ENCODE measurements around the gene ALPG.
"Not testable (repeated sequence)": the region's sequence is repeated elsewhere in the genome, so short reads cannot be mapped to it uniquely, and the experiment has no call there.

Gene ALPG
- long read RNA-seq, donor 1 = 0 reads
- long read RNA-seq, donor 2 = 0 reads
- long read RNA-seq, donor 3 = 0 reads
- long read RNA-seq, donor 4 = 0 reads
- long read RNA-seq, donor 5 = 0 reads
- long read RNA-seq, donor 6 = 0 reads
- long read RNA-seq, donor 7 = 0 reads
- long read RNA-seq, donor 8 = 0 reads

DNA sequence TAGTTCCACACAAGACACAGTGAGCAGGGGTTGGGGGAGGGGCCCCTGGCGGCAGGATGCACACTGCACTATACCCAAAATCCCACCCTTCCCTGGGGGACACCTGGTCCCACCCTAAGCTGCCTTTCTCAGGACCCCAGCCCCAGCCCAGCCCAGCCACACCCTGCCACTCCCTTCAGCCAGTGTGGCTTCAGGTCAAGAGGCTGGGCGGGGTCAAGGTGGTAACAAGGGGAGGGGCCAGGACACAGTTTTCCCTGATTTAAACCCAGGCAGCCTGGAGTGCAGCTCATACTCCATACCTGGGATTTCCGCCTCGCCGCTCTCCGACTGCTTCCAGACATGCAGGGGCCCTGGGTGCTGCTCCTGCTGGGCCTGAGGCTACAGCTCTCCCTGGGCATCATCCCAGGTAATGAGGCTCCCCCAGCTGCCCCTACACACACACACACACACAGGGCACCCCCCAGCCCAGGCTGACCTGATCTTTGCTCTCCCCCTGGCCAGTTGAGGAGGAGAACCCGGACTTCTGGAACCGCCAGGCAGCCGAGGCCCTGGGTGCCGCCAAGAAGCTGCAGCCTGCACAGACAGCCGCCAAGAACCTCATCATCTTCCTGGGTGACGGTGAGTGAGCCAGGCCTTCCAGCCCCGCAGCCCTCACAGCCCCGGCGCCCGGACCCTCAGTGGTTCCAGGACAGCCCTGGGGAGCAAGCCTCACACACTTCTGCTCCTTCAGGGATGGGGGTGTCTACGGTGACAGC lies at the start of gene ALPG:
Gene ALPG (plus strand): TSS at position 289 of the 755 bp plus-strand sequence. CDS start 51 bp downstream, at position 340.
- DNase-seq = no peak

DNA sequence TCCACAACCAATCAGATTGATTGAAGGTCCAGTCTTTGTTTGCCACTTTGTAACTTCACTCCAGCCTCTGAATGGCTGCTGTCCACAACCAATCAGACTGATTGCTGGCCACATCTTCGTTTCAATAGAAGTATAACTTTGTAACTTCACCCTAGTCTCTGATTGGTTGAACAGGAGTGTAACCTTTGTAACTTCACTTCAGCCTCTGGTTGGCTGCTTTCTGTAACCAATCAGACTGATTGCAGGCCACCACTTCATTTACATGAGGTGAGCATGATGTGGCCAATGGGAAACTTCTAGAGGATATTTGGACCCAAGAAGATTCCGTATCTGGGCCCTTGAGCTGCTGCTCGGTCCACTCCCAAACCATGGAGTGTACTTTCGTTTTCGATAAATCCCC lies 45.0 kb upstream of the ALPG start:
- DNase-seq = no peak

DNA sequence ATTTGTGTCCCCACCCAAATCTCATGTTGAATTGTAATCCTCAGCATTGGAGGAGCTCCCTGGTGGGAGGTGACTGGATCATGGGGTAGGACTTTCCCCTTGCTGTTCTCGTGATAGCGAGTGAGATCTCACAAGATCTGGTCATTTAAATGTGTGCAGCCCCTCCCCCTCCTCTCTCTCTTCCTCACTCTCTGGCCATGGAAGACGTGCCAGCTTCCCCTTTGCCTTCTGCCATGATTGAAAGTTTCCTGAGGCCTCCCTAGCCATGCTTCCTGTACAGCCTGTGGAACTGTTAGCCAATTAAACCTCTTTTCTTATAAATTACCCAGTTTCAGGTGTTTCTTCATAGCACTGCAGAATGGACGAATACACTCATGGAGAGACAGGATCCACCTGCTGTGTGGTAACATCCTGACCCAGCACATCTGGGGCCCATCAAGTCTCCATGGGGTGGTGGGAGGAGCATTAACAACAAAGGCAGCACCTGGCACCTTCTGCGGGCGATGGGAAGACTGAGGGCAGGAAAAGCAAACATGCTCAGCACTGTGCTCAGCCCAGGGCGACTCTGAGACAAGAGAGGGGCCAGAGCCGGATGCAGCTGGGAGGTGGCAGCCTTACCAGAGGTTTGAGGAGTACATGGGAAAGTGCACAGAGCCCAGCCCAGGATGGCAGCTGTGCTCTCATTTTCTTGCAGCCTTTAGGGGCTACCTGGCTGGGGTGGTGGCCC lies 44.3 kb upstream of the ALPG start:
- no peak for DNase-seq

GRCh38 chr2:232363064-232363783 lies 43.4 kb upstream of the ALPG start:
- not testable (repeated sequence) for DNase-seq

GRCh38 chr2:232363784-232364615 lies 42.6 kb upstream of the ALPG start:
- no peak for DNase-seq

DNA sequence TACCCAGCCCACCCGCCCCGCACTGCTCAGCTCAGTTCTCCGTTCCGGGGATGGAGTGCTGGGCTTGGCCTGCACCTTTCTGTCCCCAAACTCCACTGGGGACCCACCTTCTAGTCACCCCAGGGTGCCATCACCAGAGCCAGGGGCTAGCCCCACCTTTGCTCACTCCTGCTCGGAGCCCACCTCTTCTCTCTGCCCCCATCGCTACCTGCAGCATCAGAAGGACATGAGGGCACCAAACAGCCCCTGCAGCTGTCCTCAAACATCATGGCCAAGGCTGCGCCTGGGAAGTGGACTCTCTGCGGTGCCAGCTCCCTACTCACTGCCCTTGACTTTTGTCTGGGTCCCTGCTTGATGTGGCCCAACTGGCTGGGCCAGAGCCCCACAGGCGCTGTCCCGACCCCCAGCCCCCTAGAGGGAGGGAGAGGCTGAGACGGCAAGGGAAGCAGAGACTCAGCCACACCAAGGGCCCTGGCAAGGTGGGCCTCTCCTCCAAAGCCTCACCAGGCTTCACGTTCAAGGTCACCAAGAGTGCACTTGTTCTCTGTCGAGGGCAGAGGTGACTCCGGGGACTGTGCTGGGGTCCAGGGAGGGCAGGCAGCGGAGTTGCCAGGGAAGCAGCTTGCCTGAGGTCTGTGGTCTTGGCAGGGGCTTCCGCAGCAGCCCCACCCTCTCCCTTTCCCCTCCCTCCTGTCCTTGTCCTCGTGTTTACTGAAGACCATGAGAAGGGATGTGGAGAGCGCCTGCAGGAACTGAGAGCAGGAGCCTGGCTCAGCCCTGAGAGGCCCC lies 41.6 kb upstream of the ALPG start:
- DNase-seq = not testable (repeated sequence)

- DNase-seq = no peak
Observed at GRCh38 chr2:232365621-232366321, 40.9 kb upstream of the ALPG start.

GRCh38 chr2:232366461-232366860 lies 40.2 kb upstream of the ALPG start:
- not testable (repeated sequence) for DNase-seq

DNA sequence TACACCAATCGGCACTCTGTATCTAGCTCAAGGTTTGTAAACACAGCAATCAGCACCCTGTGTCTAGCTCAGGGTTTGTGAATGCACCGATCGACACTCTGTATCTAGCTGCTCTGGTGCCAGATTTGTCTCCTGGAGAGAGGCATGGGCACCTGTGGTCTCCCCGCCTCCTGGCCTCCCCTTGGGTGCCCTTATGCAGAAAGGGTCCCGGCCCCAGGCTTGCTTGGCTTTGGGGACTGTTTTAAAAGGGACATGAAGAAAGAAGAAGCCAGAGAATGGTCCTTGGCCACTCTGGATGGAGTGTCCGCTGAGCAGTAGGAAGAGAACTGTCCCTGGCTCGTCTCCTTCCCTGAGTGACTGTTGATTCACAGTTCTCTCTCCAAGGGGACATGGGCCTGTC lies 39.6 kb upstream of the ALPG start:
- DNase-seq = no peak

- no peak for DNase-seq
Observed at GRCh38 chr2:232367591-232368233, 38.9 kb upstream of the ALPG start.

GRCh38 chr2:232368311-232368731 lies 38.3 kb upstream of the ALPG start:
- no peak for DNase-seq

DNA sequence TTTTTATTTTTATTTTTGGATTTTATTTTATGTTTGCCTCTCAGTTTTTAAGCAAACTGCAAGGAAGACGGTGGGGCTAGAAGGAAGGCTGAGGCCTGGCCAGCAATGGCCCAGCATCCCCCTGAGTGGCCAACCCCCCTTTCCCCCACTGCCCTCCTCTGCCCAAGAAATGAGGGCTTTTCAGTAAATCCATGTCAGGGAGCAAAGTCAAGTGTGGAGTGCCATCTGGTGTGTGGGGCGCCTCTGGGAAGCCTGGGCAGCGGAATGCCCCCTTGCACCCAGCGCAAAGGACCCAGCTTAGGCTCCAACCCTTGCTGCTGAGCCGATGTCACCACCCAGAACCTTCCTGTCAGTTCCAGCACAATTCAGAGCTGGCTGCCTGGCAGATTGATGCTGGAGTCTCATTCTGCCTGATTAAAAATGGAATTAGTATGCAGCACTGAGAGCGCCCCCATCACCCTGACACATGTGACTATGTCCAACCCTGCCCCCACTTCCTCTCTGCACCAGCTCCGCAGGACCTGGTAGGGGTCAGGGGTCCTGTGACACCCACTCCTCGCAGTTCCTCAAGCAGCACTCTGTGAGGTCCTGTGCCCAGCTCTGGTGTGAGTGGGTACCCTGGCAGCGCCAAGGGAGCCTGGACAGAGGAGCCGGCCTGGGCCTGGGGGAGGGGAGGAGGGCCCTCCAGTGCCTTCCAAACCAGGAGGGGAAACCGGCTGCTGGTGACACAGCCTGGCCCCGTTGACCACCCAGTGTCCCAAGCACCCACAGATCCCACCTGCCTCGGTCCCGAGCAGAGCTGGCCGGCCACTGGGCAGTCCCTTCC lies 37.3 kb upstream of the ALPG start:
- DNase-seq = no peak

- DNase-seq = not testable (repeated sequence)
Observed at GRCh38 chr2:232370007-232370406, 36.6 kb upstream of the ALPG start.

DNA sequence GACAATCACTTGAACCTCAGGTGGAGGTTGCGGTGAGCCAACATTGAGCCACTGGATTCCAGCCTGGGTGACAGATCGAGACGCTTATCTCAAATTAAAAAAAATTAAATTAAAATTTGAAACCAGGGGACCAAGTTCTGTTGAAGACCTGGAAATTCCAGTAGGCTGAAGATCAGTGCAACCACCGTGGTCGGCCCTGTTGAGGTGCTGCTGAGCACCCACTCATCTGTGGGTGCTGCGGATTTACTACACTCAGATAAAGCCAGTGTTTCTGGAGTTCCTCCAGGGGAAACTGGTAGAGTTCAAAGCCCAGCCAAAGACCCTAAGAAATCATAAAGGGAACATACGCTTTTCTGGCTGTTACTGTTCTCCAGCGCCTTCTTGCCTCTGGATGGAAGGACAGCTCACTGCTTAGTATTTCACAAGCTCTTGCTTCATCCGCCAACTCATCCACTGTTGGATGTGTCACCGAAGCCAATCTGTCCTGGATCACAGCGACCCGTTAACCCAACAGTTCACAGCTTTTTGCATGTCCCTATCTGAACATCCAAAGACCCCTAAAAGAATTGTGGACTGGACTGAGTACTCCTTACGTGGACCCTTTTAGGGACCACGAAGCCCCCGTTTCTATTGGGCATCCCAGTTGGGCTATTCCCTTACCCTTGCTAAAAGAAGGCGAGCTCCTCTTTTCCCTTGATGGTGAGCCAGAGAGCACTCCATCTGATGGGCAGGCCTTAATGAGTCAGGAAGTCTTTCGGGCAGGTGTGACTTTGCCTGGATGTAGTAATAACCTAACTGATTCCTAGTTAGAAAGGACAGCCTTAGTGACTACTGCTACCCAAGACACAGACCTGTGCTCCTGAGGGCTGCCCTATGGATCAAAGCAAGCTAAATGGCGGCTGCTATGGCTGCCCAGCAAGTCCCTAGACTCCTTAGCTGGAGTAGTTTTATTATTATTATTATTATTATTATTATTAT lies 34.1 kb upstream of the ALPG start:
- no peak for DNase-seq

DNA sequence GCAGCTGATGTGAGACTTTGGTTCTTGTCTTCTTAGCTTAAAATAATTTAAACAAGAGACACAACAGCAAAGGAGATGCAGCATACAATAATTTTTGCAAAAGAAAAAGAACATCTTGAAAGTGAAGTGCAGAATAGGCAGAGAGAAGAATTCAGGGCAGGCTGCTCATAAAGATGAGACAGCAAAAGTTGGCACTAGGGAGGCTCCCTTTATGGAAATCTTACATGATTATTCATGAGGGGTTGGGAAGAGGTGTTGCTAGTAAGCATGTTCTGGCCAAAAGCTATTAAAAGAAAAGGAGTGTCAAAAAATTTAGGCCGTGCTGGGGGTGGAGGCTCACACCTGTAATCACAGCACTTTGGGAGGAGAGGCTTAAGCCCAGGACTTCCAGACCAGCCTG lies 32.3 kb upstream of the ALPG start:
- DNase-seq = no peak

GRCh38 chr2:232375164-232375563 lies 31.5 kb upstream of the ALPG start:
- DNase-seq = no peak

GRCh38 chr2:232376260-232376659 lies 30.4 kb upstream of the ALPG start:
- no peak for DNase-seq

DNA sequence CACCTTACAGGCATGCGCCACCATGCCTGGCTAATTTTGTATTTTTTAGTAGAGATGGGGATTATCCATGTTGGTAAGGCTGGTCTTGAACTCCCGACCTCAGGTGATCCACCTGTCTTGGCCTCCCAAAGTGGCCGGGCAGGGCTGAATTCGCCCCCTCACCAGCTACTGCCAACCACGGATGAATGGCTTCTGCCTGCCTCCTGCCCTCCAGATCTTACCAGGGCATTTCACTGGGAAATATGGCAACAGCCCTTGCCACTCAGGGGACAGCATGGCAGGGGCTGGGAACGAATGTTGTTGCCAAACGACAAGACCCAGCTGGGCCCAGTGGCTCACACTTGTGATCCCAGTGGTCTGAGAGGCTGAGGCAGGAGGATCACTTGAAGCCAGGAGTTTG lies 29.9 kb upstream of the ALPG start:
- no peak for DNase-seq

Data from right kidney (tissue), 9 donors.